ENCODE measurements around the gene PTTG2.

- TF ChIP-seq CTCF (IDR thresholded peaks at IDR 0.05) (no peak), POLR2AphosphoS5 (IDR thresholded peaks at IDR 0.05) (no peak)
Observed at GRCh38 chr4:37964734-37965457, 4.7 kb downstream of the PTTG2 start.
